HepG2 (cell line): ENCODE data around the gene YWHAH. TPM values are rescaled to one million over a fixed set of nuclear protein-coding genes. Genes with fewer than 3 reads are reported as not detected.

Source experiments
- ATAC-seq: fragments of 200-7000 bp; cut with Tn5 transposase; 3 replicates; pipeline ENCODE4 v1.9.1; 2020; ENCODE audit warnings: mild to moderate bottlenecking, moderate library complexity
- BruUV-seq: library from RNA; stranded (reverse); fragments of 400-500 nt; replicated peaks from 2 replicates; lab custom pipeline; 2021; lab: Mats Ljungman, UMichigan
- CTCF ChIA-PET: fragments of 300-600 bp; formaldehyde crosslinking; extraction: SDS; loops from one replicate; lab custom pipeline; 2021; ENCODE audit warnings: low total read pairs, inconsistent platforms, low intra/inter-chr PET ratio; lab: Yijun Ruan, JAX
- POLR2A ChIA-PET: fragments of 350-600 bp; sonication (Branson Sonifier 250); formaldehyde crosslinking; loops from one replicate; lab custom pipeline; 2020; ENCODE audit warnings: antibody characterized with exemption, inconsistent platforms; lab: Yijun Ruan, JAX
- DNase-seq: peaks from one replicate; pipeline ENCODE4 v3.0.0-alpha.2; 2015; ENCODE audit warnings: low spot score
- FAIRE-seq: peaks from 3 replicates; lab custom pipeline; 2011; peaks lifted over from hg19 to GRCh38; lab: Jason Lieb, UNC
- H2AFZ ChIP-seq: one replicate; pipeline ENCODE4 v1.6.1; 2011; ENCODE audit warnings: low read length, inconsistent platforms
- H3K27ac ChIP-seq: fragments of 300-600 bp; 3 replicates; pipeline ENCODE4 v1.8.0; 2011; ENCODE audit warnings: mixed run types, mild to moderate bottlenecking, mixed read lengths, low read length, inconsistent platforms; ENCODE audit not compliant: insufficient read depth; ENCODE audit errors: extremely low read length
- H3K27me3 ChIP-seq, 2 experiments: fragments of 200-600 bp in 1 of 2; 2 replicates in 1 of 2; 3 replicates in 1 of 2; pipeline versions ENCODE4 v1.6.0 to v1.8.0; 2011; ENCODE audit warnings: low read length in 2 of 2, mild to moderate bottlenecking in 2 of 2, moderate library complexity in 2 of 2, inconsistent platforms in 1 of 2; ENCODE audit not compliant: insufficient read depth in 2 of 2, control insufficient read depth in 1 of 2
- H3K36me3 ChIP-seq, 2 experiments: fragments of 200-600 bp in 1 of 2; replicated peaks in 1 of 2; 2 replicates in 1 of 2; 3 replicates in 1 of 2; pipeline versions ENCODE4 v1.5.1 to v1.8.0; 2011; ENCODE audit warnings: low read length in 2 of 2, inconsistent platforms in 1 of 2; ENCODE audit not compliant: insufficient read depth in 2 of 2, control insufficient read depth in 1 of 2
- H3K4me1 ChIP-seq: 2 replicates; pipeline ENCODE4 v1.5.1; 2012; ENCODE audit warnings: low read length, inconsistent platforms; ENCODE audit not compliant: insufficient read depth
- H3K4me2 ChIP-seq: 2 replicates; pipeline ENCODE4 v1.6.0; 2011; ENCODE audit warnings: low read depth, low read length, inconsistent platforms
- H3K4me3 ChIP-seq, 3 experiments: fragments of 200-600 bp in 1 of 3; sonication (generic), shearing (Covaris generic) in 1 of 3; replicated peaks in 1 of 3; 2 replicates each; pipeline ENCODE4 v1.5.1; 2011 to 2016; ENCODE audit warnings: low read length in 3 of 3, inconsistent platforms in 2 of 3, low read depth in 2 of 3, mild to moderate bottlenecking in 2 of 3, control low read depth in 1 of 3, mixed read lengths in 1 of 3; ENCODE audit not compliant: insufficient read depth in 1 of 3
- H3K79me2 ChIP-seq: one replicate; pipeline ENCODE4 v1.6.1; 2011; ENCODE audit warnings: low read length, inconsistent platforms; ENCODE audit not compliant: insufficient read depth
- H3K9ac ChIP-seq: 2 replicates; pipeline ENCODE4 v1.6.0; 2011; ENCODE audit warnings: mild to moderate bottlenecking, low read depth, low read length, inconsistent platforms; ENCODE audit not compliant: insufficient read depth
- H3K9me3 ChIP-seq: 2 replicates; pipeline ENCODE4 v1.5.1; 2012; ENCODE audit warnings: mild to moderate bottlenecking, low read length
- H4K20me1 ChIP-seq: 2 replicates; pipeline ENCODE4 v1.6.0; 2011; ENCODE audit warnings: inconsistent platforms, mild to moderate bottlenecking, low read length, moderate library complexity; ENCODE audit not compliant: insufficient read depth
- AHDC1 ChIP-seq: sonication (generic); formaldehyde crosslinking; IDR thresholded peaks from 2 replicates; pipeline ENCODE4 v1.5.1; 2020; ENCODE audit warnings: mild to moderate bottlenecking, missing genetic modification reagents, borderline replicate concordance
- GABPB1 ChIP-seq: IDR thresholded peaks from 2 replicates; pipeline ENCODE4 v1.6.1; 2016; ENCODE audit warnings: mild to moderate bottlenecking, missing genetic modification reagents, moderate library complexity, missing compliant biosample characterization
- HOXA3 ChIP-seq: sonication (generic); formaldehyde crosslinking; IDR thresholded peaks from 2 replicates; pipeline ENCODE4 v1.5.0; 2020; ENCODE audit warnings: missing genetic modification reagents
- MED13 ChIP-seq: sonication (generic); formaldehyde crosslinking; IDR thresholded peaks from 2 replicates; pipeline ENCODE4 v1.5.0; 2020; ENCODE audit warnings: missing genetic modification reagents
- RFX3 ChIP-seq: IDR thresholded peaks from 2 replicates; pipeline ENCODE4 v1.6.1; 2016; ENCODE audit warnings: missing biosample characterization, missing genetic modification reagents
- THAP9 ChIP-seq: sonication (generic); formaldehyde crosslinking; IDR thresholded peaks from 2 replicates; pipeline ENCODE4; 2020; ENCODE audit warnings: missing genetic modification reagents, mild to moderate bottlenecking, borderline replicate concordance
- TMF1 ChIP-seq: sonication (generic); formaldehyde crosslinking; IDR thresholded peaks from 2 replicates; pipeline ENCODE4 v1.8.1; 2022; ENCODE audit warnings: low read depth, missing genetic modification reagents
- ZHX1 ChIP-seq: sonication (generic); formaldehyde crosslinking; IDR thresholded peaks from 2 replicates; pipeline ENCODE4 v1.8.1; 2022; ENCODE audit warnings: low read depth, mild to moderate bottlenecking, missing genetic modification reagents
- ZIK1 ChIP-seq: sonication (generic); formaldehyde crosslinking; IDR thresholded peaks from 2 replicates; pipeline ENCODE4 v1.5.0; 2020; ENCODE audit warnings: mild to moderate bottlenecking, low read depth, missing genetic modification reagents, borderline replicate concordance
- ZNF543 ChIP-seq: sonication (generic); formaldehyde crosslinking; IDR thresholded peaks from 2 replicates; pipeline ENCODE4 v1.4.0; 2020; ENCODE audit warnings: mild to moderate bottlenecking, missing genetic modification reagents
- ZNF580 ChIP-seq: IDR thresholded peaks from 2 replicates; pipeline ENCODE4 v1.6.1; 2016; ENCODE audit warnings: low read depth, borderline replicate concordance
- ZNF781 ChIP-seq: sonication (generic); formaldehyde crosslinking; IDR thresholded peaks from 2 replicates; pipeline ENCODE4 v1.5.1; 2020; ENCODE audit warnings: borderline replicate concordance, mild to moderate bottlenecking, missing genetic modification reagents; ENCODE audit errors: not compliant biosample characterization
- ZSCAN31 ChIP-seq: sonication (generic); formaldehyde crosslinking; IDR thresholded peaks from 2 replicates; pipeline ENCODE4 v1.5.0; 2020; ENCODE audit warnings: low read depth, mild to moderate bottlenecking, missing genetic modification reagents
- WGBS: methylation state at CpG from one replicate; pipeline ENCODE4 v1.1.6; 2017; ENCODE audit warnings: low lambda C conversion rate; 5-methylcytosine and 5-hydroxymethylcytosine counted together
- in situ Hi-C: cut with HindIII; loops from 2 replicates; pipeline ENCODE4 v1.10.0; 2017; ENCODE audit warnings: low pct_unique_long_range_greater_than_20kb; ENCODE audit not compliant: extremely low pct_ligation_motif_present
- intact Hi-C: fragments of 100-400 bp; cut with micrococcal nuclease; formaldehyde crosslinking; loops from one replicate; pipeline ENCODE4 v1.10.0; 2022; ENCODE audit not compliant: unreplicated experiment
- polyA plus RNA-seq, 8 experiments: library from polyadenylated mRNA; depleted of rRNA in 3 of 8; stranded (reverse) in 7 of 8; unstranded in 1 of 8; fragments of >200 nt; fragmentation: Illumina TruSeq in 4 of 8; extraction: Trizol in 4 of 8; gene quantifications; 2 replicates each; pipeline versions ENCODE4 v1.2.1 to v1.2.3, GENCODE V29; 2011 to 2016; ENCODE audit warnings: low read depth in 4 of 8, missing spikeins in 1 of 8, mixed read lengths in 1 of 8; ENCODE audit not compliant: insufficient read depth in 1 of 8
- total RNA-seq, 5 experiments: library from RNA; depleted of rRNA; stranded (reverse); fragments of >200 nt; fragmentation: Illumina TruSeq; extraction: Trizol; gene quantifications; 2 replicates each; pipeline ENCODE4 v1.2.3, GENCODE V29; 2016; ENCODE audit warnings: low read depth in 1 of 5

Gene YWHAH
- total and polyA plus RNA-seq, 2 of the 13 experiments (the other 11 are each of a cell fraction or from before 2014, with no cell fraction given), result 35.6 to 92.7 TPM

- no peaks in the 10 kb centered on the region for H3K4me1 ChIP-seq
- no peaks in the 10 kb centered on the region for H3K36me3 ChIP-seq
- no peak overlapping the region for H3K27ac ChIP-seq
- no peak overlapping the region for H3K9ac ChIP-seq
- H2AFZ ChIP-seq, result no peak overlapping the region
- H4K20me1 ChIP-seq, result no peaks in the 10 kb centered on the region
- in situ Hi-C loops (no loop called here), intact Hi-C loops (no loop called here)
- H3K79me2 ChIP-seq, result no peaks in the 10 kb centered on the region
- no peaks in the 10 kb centered on the region for H3K9me3 ChIP-seq
- no TSS peak for BruUV-seq
- no peak overlapping the region for H3K4me3 ChIP-seq
- WGBS, result 0% methylated on average over 1 of the region's 1 CpG
- ChIA-PET CTCF (no interaction called here), POLR2A (no interaction called here)
- FAIRE-seq (no peak), DNase-seq (no peak), ATAC-seq (no peak)
- peaks cover 1 to 9% of the 10 kb centered on the region in 2 experiments; a peak in 2 of 5 replicates for H3K27me3 ChIP-seq
- no peak overlapping the region for H3K4me2 ChIP-seq
- TF ChIP-seq GABPB1, result no peak
- TF ChIP-seq ZNF580, result no peak
- no peak for TF ChIP-seq ZIK1 (CRISPR knock-in tag)
- TF ChIP-seq MED13, result no peak
- no peak for TF ChIP-seq TMF1 (CRISPR knock-in tag)
- TF ChIP-seq THAP9 (CRISPR knock-in tag), result no peak
- no peak for TF ChIP-seq HOXA3 (CRISPR knock-in tag)
- TF ChIP-seq ZHX1, result no peak
- TF ChIP-seq RFX3 (CRISPR knock-in tag), result no peak
- no peak for TF ChIP-seq ZNF543
- no peak for TF ChIP-seq AHDC1 (CRISPR knock-in tag)
- TF ChIP-seq ZSCAN31 (CRISPR knock-in tag), result no peak
- TF ChIP-seq ZNF781, result no peak
Observed at GRCh38 chr22:31987218-31987617, 42.9 kb downstream of the YWHAH start.
